ENCODE results near the gene TP53AIP1. TPM values are rescaled to one million over a fixed set of nuclear protein-coding genes. Genes with fewer than 3 reads are reported as not detected.

The TP53AIP1 gene, protein sequence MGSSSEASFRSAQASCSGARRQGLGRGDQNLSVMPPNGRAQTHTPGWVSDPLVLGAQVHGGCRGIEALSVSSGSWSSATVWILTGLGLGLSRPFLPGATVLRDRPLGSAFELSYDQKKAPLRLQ
- not detected for total RNA-seq

DNA sequence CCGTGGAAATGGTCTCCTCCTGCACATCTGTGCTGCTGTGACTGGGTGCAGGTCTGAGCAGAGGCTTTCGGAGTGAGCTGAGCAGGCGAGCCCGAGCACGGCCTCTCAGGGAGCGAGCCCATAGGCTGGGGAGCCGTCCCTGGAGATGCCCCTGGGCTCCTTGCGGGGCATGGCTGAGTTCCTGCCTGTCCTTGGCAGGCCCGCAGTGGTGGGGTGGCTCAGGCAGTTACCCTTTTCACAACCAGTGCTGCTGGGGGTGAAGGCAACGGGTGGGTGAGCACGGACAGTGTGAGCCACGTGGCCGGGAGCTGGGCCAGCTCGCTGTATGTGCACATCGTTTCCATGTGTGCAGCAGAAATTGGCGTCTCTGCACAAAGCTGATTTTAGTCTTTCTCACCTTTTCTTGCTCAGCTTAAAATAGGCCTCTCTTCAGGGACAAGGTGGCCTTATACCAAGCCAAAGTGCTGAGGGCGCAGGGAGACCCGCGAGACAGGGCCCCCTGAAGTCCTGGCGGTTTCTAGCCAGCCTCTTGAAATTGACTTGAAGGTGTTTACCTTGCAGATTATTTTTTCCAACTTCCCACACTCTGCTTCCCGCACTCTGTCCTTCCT lies at the start of gene TP53AIP1:
TP53AIP1 (minus strand) TSS at position 55 of the 611 bp plus-strand sequence. CDS start 5,053 bp downstream, outside the sequence.
- Histone ChIP-seq H3K9me3 (ENCODE audit: low read depth, low read length) (no peaks in the 10 kb centered on the region), H3K27me3 (ENCODE audit: insufficient read depth, low read length) (no peaks in the 10 kb centered on the region), H3K4me3 (ENCODE audit: low read length) (no peak within 1 kb of the TSS), H3K4me1 (ENCODE audit: insufficient read depth, low read length) (no peaks in the 10 kb centered on the region)

DNA sequence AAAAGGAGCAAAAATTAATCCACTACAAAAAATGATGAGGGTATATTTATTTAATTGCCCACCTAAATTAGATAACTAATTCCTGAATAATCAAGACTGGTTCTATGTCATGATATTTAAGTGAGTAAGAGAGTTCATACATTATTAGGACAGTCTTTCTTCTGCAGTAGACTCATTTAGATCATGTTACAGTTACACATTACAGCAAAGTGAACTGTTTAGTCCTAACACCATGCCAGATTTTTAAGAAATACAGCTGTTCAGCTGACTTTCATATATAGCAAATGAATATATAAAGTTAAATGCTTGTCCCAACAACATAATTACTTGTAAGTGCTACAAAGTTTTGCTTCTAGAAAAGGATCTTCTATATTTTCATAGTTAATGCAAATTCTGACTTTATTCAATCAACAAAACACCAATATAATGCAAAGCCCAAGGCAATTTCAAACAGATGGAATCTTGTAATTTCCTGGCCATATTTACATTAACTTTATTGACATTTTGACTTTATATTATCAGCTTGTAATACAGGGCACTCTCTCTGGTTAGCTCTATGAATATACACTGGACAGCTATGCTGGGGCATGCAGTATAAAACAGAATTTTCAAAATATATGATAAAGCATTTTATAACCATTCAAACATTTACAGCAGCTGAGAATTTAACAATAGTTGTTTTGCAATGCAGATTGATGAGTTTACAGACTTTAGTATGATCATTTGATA lies 45.7 kb upstream of the TP53AIP1 start:
- no peak overlapping the region for H3K4me3 ChIP-seq (ENCODE audit: low read length)
- H3K27me3 ChIP-seq (ENCODE audit: insufficient read depth, low read length), result no peaks in the 10 kb centered on the region
- H3K9me3 ChIP-seq (ENCODE audit: low read depth, low read length), result no peaks in the 10 kb centered on the region
- H3K4me1 ChIP-seq (ENCODE audit: insufficient read depth, low read length), result no peaks in the 10 kb centered on the region

DNA sequence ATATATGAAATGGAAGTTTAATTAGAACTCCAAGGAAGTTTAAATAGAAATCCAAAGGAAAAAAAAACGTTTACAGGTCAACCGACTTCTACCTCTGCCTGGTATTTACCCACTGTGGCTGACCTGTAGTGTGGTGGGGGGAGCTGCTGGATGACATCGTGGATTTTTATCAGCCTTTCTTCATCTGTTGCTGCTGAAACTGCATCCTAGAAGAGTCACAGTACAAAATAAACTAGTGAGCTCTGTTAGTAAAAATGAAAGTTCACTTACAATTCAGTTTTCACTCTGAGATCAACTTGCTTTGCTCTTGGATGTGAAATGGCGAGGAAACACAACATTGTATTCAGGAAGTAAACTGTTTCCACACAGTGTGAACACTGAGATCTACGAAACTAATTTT lies 43.2 kb upstream of the TP53AIP1 start:
- Histone ChIP-seq H3K4me3 (ENCODE audit: low read length) (no peak overlapping the region), H3K9me3 (ENCODE audit: low read depth, low read length) (no peaks in the 10 kb centered on the region), H3K27me3 (ENCODE audit: insufficient read depth, low read length) (no peaks in the 10 kb centered on the region), H3K4me1 (ENCODE audit: insufficient read depth, low read length) (no peaks in the 10 kb centered on the region)

DNA sequence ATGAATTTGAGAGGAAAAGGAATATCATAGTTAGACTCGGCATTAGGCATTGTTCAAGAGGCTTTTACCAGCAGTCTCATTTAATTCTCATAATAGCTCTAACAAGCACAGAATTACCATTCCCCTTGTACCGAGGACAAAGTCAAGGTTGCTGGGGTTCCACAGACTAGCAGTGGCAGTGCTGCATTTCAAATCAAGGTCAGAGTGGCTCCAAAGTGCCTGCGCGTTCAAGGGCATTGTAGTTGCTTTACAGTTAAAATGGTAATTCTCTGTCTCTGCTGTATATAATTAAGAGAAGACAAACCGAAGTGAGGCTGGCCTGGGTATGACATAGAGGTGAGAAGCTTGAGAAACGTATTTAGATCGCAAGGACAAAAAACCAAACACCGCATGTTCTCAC lies 40.4 kb upstream of the TP53AIP1 start:
- Histone ChIP-seq H3K4me3 (ENCODE audit: low read length) (no peak overlapping the region), H3K9me3 (ENCODE audit: low read depth, low read length) (no peaks in the 10 kb centered on the region), H3K27me3 (ENCODE audit: insufficient read depth, low read length) (no peaks in the 10 kb centered on the region), H3K4me1 (ENCODE audit: insufficient read depth, low read length) (no peaks in the 10 kb centered on the region)

DNA sequence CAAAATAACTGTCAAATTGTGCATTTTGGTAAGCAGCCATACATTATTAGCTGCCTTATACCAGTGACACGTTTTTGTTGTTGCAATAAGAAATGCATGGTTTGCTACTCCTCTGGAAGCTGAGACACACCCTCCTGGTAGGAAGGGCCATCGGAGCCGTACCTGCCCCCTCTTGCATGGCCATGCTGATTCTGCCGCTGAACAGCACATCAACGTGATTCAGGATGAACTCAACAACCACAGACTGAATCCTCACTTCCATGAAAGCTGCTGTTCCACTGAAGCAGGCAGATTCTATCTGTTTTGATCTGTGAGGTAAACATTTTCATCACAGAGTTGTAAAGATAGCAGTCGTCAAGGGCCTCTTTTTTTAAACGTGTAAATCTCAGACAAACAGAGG lies 38.6 kb upstream of the TP53AIP1 start:
- Histone ChIP-seq H3K4me1 (ENCODE audit: insufficient read depth, low read length) (no peaks in the 10 kb centered on the region), H3K9me3 (ENCODE audit: low read depth, low read length) (no peaks in the 10 kb centered on the region), H3K4me3 (ENCODE audit: low read length) (no peak overlapping the region), H3K27me3 (ENCODE audit: insufficient read depth, low read length) (no peaks in the 10 kb centered on the region)

DNA sequence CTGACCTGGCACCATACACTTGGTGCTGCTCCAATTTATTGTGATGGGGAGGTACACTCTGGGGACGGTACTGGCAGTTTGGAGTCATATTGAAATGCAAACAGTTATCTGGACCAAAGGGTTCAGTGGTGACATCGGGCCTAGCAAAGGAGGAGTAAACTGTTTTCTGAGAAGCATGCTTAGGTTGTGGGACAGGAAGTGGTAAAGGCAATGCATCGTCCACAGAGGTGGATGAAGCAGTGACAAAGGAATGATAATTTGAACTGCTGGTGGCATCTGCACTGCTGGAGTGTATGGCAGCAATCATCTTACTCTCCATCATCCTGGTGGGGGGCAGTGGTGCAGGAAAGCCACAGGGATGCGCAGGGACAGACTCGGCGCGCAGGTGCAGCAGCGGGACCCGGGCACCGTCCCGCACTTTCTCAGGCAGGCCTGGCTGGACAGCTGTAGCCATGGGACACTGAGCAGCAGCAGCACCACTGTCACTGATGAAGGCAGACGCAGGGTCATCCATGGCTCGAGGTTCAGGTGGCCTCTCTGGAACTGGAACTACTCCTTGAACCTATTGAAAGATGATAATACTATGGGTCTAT lies 28.0 kb upstream of the TP53AIP1 start:
- H3K4me3 ChIP-seq (ENCODE audit: low read length), result no peak overlapping the region
- H3K27me3 ChIP-seq (ENCODE audit: insufficient read depth, low read length), result no peaks in the 10 kb centered on the region
- H3K4me1 ChIP-seq (ENCODE audit: insufficient read depth, low read length), result no peaks in the 10 kb centered on the region
- no peaks in the 10 kb centered on the region for H3K9me3 ChIP-seq (ENCODE audit: low read depth, low read length)

DNA sequence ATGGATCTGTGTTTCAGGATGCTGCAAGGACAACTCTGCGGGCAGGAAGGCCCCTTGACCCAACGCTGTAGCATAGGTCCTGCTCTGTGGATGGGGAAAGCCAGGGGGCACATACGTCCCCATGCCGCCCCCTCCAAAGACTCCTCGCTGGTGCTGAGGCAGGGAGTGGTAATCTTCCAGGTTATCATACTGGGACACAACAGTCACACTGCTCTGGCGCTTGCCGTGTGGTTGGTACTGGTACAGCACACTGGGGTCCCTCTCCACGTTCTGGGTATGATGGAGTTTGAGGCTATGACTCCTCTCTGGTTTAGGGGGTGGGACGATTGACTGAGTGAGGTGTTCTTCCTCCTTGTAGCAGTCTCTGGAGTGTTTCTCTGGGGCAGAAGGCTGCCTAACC lies 26.2 kb upstream of the TP53AIP1 start:
- Histone ChIP-seq H3K27me3 (ENCODE audit: insufficient read depth, low read length) (no peaks in the 10 kb centered on the region), H3K4me3 (ENCODE audit: low read length) (no peak overlapping the region), H3K9me3 (ENCODE audit: low read depth, low read length) (no peaks in the 10 kb centered on the region), H3K4me1 (ENCODE audit: insufficient read depth, low read length) (no peaks in the 10 kb centered on the region)

DNA sequence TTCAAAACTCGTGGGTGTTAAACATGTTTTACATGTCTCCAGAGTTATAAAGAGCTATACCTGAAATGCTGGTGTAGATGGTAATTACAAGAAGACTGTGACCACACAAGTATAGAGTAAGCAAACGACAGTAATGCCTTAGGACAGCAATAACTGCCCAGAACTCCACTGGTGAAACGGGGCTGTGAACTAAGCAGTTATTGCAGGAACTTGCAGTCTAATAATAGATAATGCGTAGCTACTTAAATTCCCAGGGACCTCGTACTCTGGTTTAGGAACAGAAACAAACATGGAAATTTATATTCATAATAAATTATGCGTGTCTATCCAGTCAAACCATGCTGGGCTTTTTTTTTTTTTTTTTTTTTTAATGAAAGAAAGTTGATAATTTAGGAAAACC lies 24.9 kb upstream of the TP53AIP1 start:
- Histone ChIP-seq H3K27me3 (ENCODE audit: insufficient read depth, low read length) (no peaks in the 10 kb centered on the region), H3K4me1 (ENCODE audit: insufficient read depth, low read length) (no peaks in the 10 kb centered on the region), H3K4me3 (ENCODE audit: low read length) (no peak overlapping the region), H3K9me3 (ENCODE audit: low read depth, low read length) (no peaks in the 10 kb centered on the region)

DNA sequence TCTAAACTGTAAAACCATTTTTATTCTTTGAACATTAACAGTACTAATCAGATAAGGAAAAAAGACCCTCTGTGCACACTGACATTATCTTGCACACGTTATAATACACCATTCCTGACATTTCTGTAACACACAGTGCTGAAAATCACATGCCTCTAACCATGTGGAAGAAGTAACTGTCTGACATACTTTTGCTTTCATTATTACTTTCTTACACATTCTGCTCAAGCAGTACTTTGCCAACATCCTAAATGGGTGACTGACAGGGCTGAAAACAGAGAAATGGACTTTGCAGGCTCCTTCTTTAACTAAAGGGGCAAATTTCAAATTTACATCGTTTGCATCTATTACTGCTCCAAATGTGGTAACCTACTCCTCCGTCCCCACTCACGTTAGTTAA lies 22.8 kb upstream of the TP53AIP1 start:
- Histone ChIP-seq H3K27me3 (ENCODE audit: insufficient read depth, low read length) (no peaks in the 10 kb centered on the region), H3K4me1 (ENCODE audit: insufficient read depth, low read length) (no peaks in the 10 kb centered on the region), H3K4me3 (ENCODE audit: low read length) (no peak overlapping the region), H3K9me3 (ENCODE audit: low read depth, low read length) (no peaks in the 10 kb centered on the region)

DNA sequence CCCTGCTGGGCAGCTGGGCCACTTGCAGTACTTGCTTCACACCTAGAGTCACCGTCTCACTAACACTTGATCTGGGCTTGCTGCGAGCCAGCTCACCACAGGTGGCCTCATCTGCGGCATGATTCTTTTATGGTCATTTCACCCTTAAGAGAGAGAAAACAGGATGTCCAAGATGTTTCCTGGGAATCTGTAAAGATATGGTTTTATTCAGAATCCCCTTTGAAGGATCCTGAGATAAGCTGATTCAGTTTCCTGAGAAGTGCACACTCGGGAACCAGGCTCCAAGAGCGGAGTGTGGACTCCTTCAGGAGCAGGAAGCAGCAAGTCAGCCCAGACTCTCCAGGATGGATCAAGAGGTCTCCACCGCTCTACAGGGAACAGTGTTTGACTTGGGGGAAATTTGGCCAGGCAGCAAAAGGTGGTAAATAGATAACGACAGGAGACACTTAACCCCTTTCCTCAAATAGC lies 21.8 kb upstream of the TP53AIP1 start:
- no peaks in the 10 kb centered on the region for H3K9me3 ChIP-seq (ENCODE audit: low read depth, low read length)
- no peaks in the 10 kb centered on the region for H3K27me3 ChIP-seq (ENCODE audit: insufficient read depth, low read length)
- H3K4me1 ChIP-seq (ENCODE audit: insufficient read depth, low read length), result no peaks in the 10 kb centered on the region
- no peak overlapping the region for H3K4me3 ChIP-seq (ENCODE audit: low read length)

DNA sequence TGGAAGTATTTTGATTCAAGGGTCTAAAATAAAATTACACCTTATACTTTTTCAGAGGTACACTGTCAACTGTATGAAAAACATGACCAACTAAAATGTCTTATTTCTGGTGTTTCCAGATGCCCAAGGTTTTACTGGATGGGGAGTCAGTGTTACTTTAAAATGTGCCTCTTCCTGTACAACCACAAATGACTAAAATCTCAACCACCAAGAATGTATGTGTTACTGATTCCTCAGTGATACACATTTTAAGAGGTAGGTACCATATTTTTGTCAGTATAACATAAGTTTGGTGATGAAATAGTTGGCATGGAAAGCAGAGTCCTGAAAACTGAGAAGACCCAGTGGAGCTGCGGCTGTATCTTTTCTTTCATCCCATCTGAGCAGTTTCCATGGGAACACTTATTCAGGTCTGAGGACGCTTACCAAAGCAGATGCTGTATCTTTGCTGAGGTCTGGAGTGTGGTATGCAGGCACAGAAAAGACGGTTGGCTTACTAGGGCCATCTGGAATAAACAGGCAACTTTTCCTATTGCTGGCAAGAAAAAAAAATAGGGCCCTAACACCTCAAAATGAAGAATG lies 21.2 kb upstream of the TP53AIP1 start:
- H3K9me3 ChIP-seq (ENCODE audit: low read depth, low read length), result no peaks in the 10 kb centered on the region
- no peaks in the 10 kb centered on the region for H3K4me1 ChIP-seq (ENCODE audit: insufficient read depth, low read length)
- H3K27me3 ChIP-seq (ENCODE audit: insufficient read depth, low read length), result no peaks in the 10 kb centered on the region
- no peak overlapping the region for H3K4me3 ChIP-seq (ENCODE audit: low read length)

DNA sequence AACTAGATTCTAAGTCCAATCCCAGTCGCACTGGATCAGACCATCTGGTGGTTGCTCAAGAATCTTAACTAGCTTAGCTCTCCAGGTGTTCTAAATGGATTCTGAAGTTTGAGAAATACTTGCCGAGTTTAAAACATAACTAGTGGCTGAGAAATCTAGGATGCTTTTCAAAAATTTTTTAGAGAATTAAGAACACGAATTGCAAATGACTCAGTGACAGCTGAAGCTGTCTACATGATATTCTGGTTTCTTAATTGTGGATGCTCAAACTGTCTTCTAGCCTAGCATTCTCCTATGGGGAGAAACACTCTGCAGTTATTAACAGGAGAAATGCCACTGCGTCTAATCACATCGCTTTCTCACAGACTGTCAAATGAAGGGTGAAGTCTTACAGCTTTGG lies 20.2 kb upstream of the TP53AIP1 start:
- H3K9me3 ChIP-seq (ENCODE audit: low read depth, low read length), result no peaks in the 10 kb centered on the region
- no peaks in the 10 kb centered on the region for H3K27me3 ChIP-seq (ENCODE audit: insufficient read depth, low read length)
- H3K4me3 ChIP-seq (ENCODE audit: low read length), result no peak overlapping the region
- no peaks in the 10 kb centered on the region for H3K4me1 ChIP-seq (ENCODE audit: insufficient read depth, low read length)

DNA sequence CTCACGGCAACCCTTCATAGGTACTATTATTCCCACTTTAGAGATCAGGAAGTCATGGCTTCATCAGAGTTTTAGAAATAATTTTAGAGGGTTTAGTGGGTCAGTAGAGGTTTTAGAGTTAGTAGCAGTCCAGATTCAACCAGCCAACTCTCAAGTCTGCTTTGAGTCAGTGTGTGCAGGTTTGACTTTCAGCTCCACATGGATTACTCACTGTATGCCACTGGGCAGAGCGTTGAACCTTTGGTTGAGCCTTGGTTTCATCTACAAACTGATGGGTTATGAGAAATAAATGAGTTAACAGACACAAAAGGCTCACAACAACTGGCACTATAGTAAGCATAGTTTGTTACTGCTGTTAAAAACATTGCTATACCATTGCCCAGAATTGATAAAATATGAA lies 19.0 kb upstream of the TP53AIP1 start:
- H3K27me3 ChIP-seq (ENCODE audit: insufficient read depth, low read length), result no peaks in the 10 kb centered on the region
- H3K4me1 ChIP-seq (ENCODE audit: insufficient read depth, low read length), result no peaks in the 10 kb centered on the region
- H3K4me3 ChIP-seq (ENCODE audit: low read length), result no peak overlapping the region
- H3K9me3 ChIP-seq (ENCODE audit: low read depth, low read length), result no peaks in the 10 kb centered on the region

DNA sequence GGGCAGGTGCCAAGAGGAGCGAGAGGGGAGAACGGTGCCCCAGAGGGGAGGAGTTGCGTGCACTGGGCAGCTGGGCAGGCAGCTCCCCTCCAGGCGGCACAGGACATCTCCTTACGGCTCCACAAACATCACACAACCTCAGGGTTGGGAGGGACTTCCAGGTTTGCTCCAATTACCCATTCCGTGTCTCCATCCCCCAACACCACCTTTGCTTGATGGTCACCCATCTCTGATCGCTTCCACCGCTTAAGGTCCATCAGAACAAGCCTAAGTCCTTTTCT lies 14.5 kb upstream of the TP53AIP1 start:
- Histone ChIP-seq H3K9me3 (ENCODE audit: low read depth, low read length) (no peaks in the 10 kb centered on the region), H3K27me3 (ENCODE audit: insufficient read depth, low read length) (no peaks in the 10 kb centered on the region), H3K4me3 (ENCODE audit: low read length) (no peak overlapping the region), H3K4me1 (ENCODE audit: insufficient read depth, low read length) (no peaks in the 10 kb centered on the region)

DNA sequence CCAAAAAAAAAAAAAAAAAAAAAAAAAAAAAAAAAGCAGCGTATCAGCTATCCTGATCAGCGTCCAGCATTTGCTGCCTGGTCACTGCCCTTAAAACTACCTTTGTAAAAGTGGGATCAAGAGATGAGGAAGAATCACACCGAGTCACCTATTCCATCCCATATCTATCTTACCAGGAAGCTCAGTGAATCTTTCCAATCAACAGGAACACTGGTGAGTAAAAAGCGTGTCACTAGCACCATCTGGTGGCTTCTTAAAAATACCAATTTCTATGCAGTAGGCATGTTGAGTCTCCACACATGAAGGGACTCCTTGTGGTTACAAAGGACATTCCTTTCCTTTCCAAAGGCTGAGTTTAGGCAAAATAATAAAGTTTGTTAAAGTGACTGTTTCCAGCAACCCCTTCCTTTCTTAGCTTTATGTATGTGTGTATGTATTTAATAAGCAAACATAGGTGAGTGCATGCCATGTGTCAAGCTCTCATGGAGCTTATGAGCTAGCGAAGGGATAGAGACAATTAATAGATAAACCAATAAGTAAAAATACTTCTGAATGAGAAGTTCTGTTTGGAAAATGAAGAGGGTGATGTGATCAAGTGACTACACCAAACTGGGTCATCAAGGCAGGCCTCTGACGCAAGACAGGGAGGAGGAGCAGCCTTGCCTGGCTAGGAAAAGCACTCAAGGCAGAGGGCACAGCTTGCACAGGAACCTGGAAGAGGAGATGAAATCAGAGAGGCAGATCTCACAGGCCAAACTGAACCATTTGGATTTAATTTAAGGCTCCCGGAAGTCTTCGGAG lies 13.9 kb upstream of the TP53AIP1 start:
- Histone ChIP-seq H3K9me3 (ENCODE audit: low read depth, low read length) (no peaks in the 10 kb centered on the region), H3K4me1 (ENCODE audit: insufficient read depth, low read length) (no peaks in the 10 kb centered on the region), H3K4me3 (ENCODE audit: low read length) (no peak overlapping the region), H3K27me3 (ENCODE audit: insufficient read depth, low read length) (no peaks in the 10 kb centered on the region)

Measured in mononuclear cell (primary cell).